Activated naive CD4-positive, alpha-beta T cell treated with anti-CD3 and anti-CD28 coated beads, Interleukin-2, amount 50 U/mL, for 24 hours (primary cell): ENCODE data around the gene TRAF6.
A peak's percentile ranks its signal among the peaks of the same experiment; 100 is the strongest.
"Not testable (repeated sequence)": the region's sequence is repeated elsewhere in the genome, so short reads cannot be mapped to it uniquely, and the experiment has no call there.

ENCODE experiments used
- H3K27ac Mint-ChIP-seq: one replicate; pipeline ENCODE4 v1.8.0; 2021; ENCODE audit warnings: mild to moderate bottlenecking, mixed read lengths
- H3K27me3 Mint-ChIP-seq: one replicate; pipeline ENCODE4 v1.8.0; 2021; ENCODE audit warnings: mixed read lengths
- H3K36me3 Mint-ChIP-seq: one replicate; pipeline ENCODE4 v1.8.0; 2021; ENCODE audit warnings: mixed read lengths
- H3K4me1 Mint-ChIP-seq: one replicate; pipeline ENCODE4 v1.8.0; 2021; ENCODE audit warnings: mixed read lengths
- H3K4me3 Mint-ChIP-seq: one replicate; pipeline ENCODE4 v1.8.0; 2021; ENCODE audit warnings: mild to moderate bottlenecking, mixed read lengths
- H3K9me3 Mint-ChIP-seq: one replicate; pipeline ENCODE4 v1.8.0; 2021; ENCODE audit warnings: mixed read lengths

TRAF6 gene

GRCh38 chr11:36507824-36508489 is 2.1 kb downstream of the TRAF6 start:
- peaks cover 2% of the 10 kb centered on the region for H3K36me3 Mint-ChIP-seq
- no peaks in the 10 kb centered on the region for H3K9me3 Mint-ChIP-seq
- peak overlapping the region; percentile 99 for H3K4me3 Mint-ChIP-seq
- H3K4me1 Mint-ChIP-seq: peaks cover 51% of the 10 kb centered on the region
- no peaks in the 10 kb centered on the region for H3K27me3 Mint-ChIP-seq
- H3K27ac Mint-ChIP-seq: peak overlapping the region; percentile 42

DNA sequence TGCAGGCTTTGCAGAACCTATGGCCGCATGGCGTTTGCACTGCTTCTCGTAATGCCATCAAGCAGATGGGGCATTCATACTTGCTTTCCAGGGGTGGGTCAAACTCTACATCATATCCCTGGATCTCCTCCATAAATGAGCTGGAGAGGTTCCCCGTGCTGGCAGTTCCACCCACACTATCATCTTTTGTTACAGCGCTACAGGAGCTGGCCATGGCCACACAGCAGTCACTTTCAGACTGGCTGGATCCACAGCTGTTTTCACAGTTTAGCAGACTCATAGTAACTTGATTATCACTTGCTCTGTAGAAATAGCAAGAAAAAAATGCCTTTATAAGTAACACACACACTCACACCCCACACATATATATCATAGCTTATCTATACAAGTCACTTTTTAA is 8.8 kb downstream of the TRAF6 start:
- Mint-ChIP-seq H3K27ac (peak overlapping the region; percentile 53), H3K4me1 (peaks cover 66% of the 10 kb centered on the region)

DNA sequence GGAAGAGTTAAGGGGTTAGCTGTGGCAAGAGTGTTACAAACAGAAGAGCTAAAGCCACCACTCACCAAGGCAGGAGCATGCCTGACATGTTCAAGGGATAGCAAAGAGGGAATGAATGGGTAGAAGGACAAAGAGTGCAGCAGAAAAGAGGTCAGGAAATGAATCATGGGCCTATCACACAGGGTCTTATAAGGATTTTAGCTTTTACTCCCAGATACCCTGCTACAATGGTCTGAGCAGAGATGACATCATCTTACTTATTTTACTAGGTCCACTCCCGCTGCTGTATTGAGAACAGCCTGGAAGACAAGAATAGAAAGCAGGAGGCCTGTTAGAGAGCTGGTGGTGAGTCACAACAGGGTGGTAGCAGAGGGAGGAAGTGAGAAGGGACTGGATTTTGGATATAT is 9.8 kb downstream of the TRAF6 start:
- Mint-ChIP-seq H3K27me3 (no peaks in the 10 kb centered on the region), H3K27ac (peak overlapping the region; percentile 30), H3K4me3 (no peak overlapping the region), H3K4me1 (peaks cover 57% of the 10 kb centered on the region), H3K36me3 (peaks cover 10% of the 10 kb centered on the region), H3K9me3 (no peaks in the 10 kb centered on the region)

More for the DNA sequence above, 8.8 kb downstream of the TRAF6 start:
- Mint-ChIP-seq H3K9me3 (no peaks in the 10 kb centered on the region), H3K4me3 (no peak overlapping the region), H3K36me3 (peaks cover 9% of the 10 kb centered on the region), H3K27me3 (no peaks in the 10 kb centered on the region)

GRCh38 chr11:36499315-36499714 is 10.8 kb downstream of the TRAF6 start:
- Mint-ChIP-seq H3K36me3 (peaks cover 10% of the 10 kb centered on the region), H3K4me1 (peaks cover 47% of the 10 kb centered on the region), H3K9me3 (no peaks in the 10 kb centered on the region), H3K27me3 (no peaks in the 10 kb centered on the region), H3K27ac (no peak overlapping the region), H3K4me3 (no peak overlapping the region)

DNA sequence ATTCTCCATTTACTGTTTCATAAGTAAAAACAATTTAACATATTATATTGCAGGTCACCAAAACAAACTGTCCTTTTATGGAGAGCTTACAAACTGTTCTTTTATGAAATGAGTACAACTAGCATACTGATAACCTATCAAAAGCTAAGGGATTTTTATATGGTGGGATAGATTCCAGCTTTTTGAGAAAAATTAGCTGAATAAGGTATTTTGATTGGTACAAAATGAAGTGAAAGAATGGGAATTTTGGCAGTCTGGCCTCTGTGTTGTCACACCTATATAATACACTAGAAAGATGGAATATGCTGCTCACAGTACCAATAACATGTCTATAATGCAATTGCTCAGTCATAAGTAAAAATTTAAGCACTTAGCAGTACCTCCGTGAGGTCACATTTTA is 11.4 kb downstream of the TRAF6 start:
- Mint-ChIP-seq H3K9me3 (no peaks in the 10 kb centered on the region), H3K27ac (peak overlapping the region; percentile 18), H3K36me3 (peaks cover 10% of the 10 kb centered on the region), H3K4me1 (peaks cover 44% of the 10 kb centered on the region), H3K4me3 (no peak overlapping the region), H3K27me3 (no peaks in the 10 kb centered on the region)

DNA sequence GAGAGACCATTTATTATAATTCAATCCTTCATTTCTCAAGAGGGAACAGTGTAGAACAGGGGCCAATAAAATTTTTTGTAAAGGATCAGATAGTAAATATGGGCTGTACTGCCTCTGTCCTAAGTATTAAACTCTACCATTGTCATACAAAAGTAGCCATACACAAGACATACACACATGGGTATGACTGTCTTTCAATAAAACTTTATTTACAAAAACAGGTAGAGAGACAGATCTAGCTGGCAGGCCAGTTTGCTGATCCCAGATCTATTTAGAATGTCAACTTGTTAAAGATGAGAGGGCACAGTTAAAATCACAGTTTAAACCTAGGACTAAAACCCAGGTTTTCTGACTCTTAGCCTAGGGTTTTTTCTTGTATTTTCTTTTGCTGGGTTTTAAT is 16.7 kb downstream of the TRAF6 start:
- Mint-ChIP-seq H3K9me3 (no peaks in the 10 kb centered on the region), H3K36me3 (peaks cover 21% of the 10 kb centered on the region), H3K27me3 (no peaks in the 10 kb centered on the region), H3K27ac (no peak overlapping the region), H3K4me1 (peaks cover 32% of the 10 kb centered on the region), H3K4me3 (no peak overlapping the region)

DNA sequence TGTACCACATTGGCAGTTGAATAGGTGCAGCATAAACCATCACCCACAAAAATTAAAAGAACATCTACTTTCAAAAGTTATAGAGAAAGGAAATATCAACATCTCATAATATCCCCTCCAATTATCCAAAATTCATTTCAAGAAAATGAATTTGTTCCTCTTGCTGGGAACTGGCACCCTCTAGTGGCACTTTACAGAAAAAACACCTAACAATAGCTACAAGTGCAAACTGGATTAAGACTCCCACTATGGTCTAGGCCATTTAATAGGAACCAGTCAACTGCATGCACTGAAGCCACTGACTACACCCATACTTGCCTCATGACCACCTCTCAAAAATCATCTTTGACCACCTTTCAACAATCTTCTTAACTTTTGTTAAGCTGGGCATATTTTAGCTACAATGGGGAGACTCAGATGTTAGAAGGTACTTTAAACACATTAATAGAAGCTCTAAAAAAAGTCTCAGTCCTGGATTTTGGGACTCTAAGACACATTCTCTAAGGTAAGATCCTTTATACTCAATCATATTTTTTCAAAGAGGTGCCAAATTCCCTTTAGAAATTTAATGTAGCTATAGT is 17.3 kb downstream of the TRAF6 start:
- H3K4me3 Mint-ChIP-seq: no peak overlapping the region
- H3K36me3 Mint-ChIP-seq: peaks cover 21% of the 10 kb centered on the region
- H3K9me3 Mint-ChIP-seq: no peaks in the 10 kb centered on the region
- no peaks in the 10 kb centered on the region for H3K27me3 Mint-ChIP-seq
- peaks cover 36% of the 10 kb centered on the region for H3K4me1 Mint-ChIP-seq
- H3K27ac Mint-ChIP-seq: no peak overlapping the region

DNA sequence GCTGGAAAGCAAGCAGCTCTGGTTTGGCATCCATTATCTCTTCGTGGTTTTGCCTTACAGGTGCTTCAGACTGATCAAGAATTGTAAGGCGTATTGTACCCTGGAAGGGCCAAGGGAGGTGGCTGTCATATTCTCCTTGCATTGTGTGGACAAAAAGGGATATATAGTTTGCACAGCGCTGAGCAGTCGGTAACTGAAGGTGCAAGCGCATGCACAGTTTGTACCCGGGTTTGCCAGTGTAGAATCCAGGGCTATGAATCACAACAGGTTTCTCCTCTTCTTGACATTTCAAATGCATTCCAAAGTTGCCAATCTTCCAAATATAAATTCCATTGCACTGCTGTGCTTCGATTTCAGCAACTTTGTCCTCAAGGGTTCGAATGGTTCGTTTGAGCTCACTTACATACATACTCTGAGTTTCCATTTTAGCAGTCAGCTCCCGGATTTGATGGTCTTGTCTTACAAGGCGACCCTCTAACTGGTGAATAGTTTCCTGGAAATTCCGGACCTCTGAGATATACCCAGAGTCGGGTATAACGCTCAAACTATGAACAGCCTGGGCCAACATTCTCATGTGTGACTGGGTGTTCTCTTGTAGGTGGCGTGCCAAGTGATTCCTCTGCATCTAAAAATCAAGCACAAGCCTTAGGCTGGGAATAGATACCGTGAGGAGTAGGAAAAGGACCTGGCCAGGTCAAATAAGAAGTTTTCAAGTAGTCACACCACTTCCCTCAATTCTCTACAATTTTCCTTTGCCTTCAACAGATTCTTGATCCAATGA is 19.9 kb downstream of the TRAF6 start:
- H3K4me1 Mint-ChIP-seq: peaks cover 46% of the 10 kb centered on the region
- no peaks in the 10 kb centered on the region for H3K27me3 Mint-ChIP-seq
- H3K36me3 Mint-ChIP-seq: peaks cover 23% of the 10 kb centered on the region
- H3K4me3 Mint-ChIP-seq: no peak overlapping the region
- H3K9me3 Mint-ChIP-seq: no peaks in the 10 kb centered on the region
- H3K27ac Mint-ChIP-seq: no peak overlapping the region

DNA sequence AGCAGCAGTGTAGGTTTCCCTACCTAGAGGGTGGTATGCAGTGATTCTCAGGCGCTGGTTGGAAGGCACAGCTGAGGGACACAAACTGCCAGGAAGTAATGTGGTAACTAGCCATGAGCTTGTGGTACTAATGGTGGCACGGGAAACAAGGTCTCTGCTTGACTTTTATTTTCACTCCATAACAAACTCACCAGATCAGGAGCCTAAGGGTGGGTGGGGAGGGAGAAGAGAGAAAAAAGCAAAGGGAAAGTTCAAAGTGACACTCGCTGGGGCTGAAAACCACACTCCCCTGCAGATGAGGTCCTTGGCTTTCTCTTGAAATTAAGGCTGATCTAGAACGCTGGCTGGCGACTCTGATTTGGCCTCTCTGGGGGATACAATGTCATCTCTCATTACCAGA is 22.0 kb downstream of the TRAF6 start:
- Mint-ChIP-seq H3K4me3 (no peak overlapping the region), H3K27me3 (no peaks in the 10 kb centered on the region), H3K4me1 (peaks cover 47% of the 10 kb centered on the region), H3K27ac (no peak overlapping the region), H3K36me3 (peaks cover 28% of the 10 kb centered on the region), H3K9me3 (no peaks in the 10 kb centered on the region)

DNA sequence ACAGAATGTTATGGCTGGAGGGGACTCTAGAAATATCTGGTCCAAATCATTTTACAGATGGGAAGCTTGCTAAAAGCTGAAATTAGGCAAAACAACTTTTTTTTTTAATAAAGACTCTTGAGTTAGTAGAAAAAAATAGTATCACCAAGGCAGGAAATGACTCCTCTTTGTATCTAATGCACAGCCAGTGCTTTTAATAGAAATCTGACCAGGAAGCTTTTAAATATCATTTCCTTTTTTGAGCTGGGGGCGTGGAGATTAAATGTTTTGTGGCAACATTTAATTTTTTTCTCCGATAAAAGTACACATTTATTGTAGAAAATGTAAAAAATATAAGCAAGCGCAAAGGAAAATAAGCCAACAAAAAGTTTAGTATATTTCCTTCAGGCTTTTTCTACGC is 22.5 kb downstream of the TRAF6 start:
- no peak overlapping the region for H3K4me3 Mint-ChIP-seq
- peaks cover 25% of the 10 kb centered on the region for H3K36me3 Mint-ChIP-seq
- H3K4me1 Mint-ChIP-seq: peaks cover 44% of the 10 kb centered on the region
- H3K9me3 Mint-ChIP-seq: no peaks in the 10 kb centered on the region
- H3K27me3 Mint-ChIP-seq: no peaks in the 10 kb centered on the region
- no peak overlapping the region for H3K27ac Mint-ChIP-seq

- Mint-ChIP-seq H3K4me3 (no peak overlapping the region), H3K36me3 (peaks cover 13% of the 10 kb centered on the region), H3K9me3 (no peaks in the 10 kb centered on the region), H3K27ac (no peak overlapping the region), H3K4me1 (peaks cover 30% of the 10 kb centered on the region), H3K27me3 (no peaks in the 10 kb centered on the region)
Measured at GRCh38 chr11:36485298-36486002, 24.6 kb downstream of the TRAF6 start.

DNA sequence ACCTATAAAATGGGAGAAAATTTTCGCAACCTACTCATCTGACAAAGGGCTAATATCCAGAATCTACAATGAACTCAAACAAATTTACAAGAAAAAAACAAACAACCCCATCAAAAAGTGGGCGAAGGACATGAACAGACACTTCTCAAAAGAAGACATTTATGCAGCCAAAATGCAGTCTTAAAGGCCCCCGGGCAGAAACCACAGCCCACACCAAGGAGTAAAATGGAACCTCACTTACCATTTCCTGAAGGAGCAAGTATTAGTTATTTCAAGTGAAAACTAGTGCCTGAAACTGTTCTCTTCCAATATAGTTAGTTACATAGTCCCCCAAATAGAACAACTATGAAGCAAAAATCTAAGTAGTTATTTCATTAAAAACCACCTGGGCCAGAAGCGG is 27.0 kb downstream of the TRAF6 start:
- H3K4me3 Mint-ChIP-seq, H3K27ac Mint-ChIP-seq: not testable (repeated sequence)
- H3K36me3 Mint-ChIP-seq: peaks cover 13% of the 10 kb centered on the region

GRCh38 chr11:36480833-36481232 is 29.2 kb downstream of the TRAF6 start:
- Mint-ChIP-seq H3K27ac (no peak overlapping the region), H3K27me3 (no peaks in the 10 kb centered on the region), H3K9me3 (no peaks in the 10 kb centered on the region), H3K36me3 (peaks cover 11% of the 10 kb centered on the region), H3K4me1 (peaks cover 4% of the 10 kb centered on the region), H3K4me3 (no peak overlapping the region)

More for the DNA sequence above, 27.0 kb downstream of the TRAF6 start:
- H3K9me3 Mint-ChIP-seq, H3K27me3 Mint-ChIP-seq: not testable (repeated sequence)
- H3K4me1 Mint-ChIP-seq: peaks cover 16% of the 10 kb centered on the region

- Mint-ChIP-seq H3K4me3 (no peak overlapping the region), H3K27me3 (no peaks in the 10 kb centered on the region), H3K9me3 (no peaks in the 10 kb centered on the region), H3K36me3 (peaks cover 7% of the 10 kb centered on the region), H3K27ac (no peak overlapping the region), H3K4me1 (peaks cover 4% of the 10 kb centered on the region)
Measured at GRCh38 chr11:36478700-36479329, 31.3 kb downstream of the TRAF6 start.

- Mint-ChIP-seq H3K36me3 (peaks cover 2% of the 10 kb centered on the region), H3K4me3 (no peak overlapping the region), H3K4me1 (no peaks in the 10 kb centered on the region), H3K27me3 (no peaks in the 10 kb centered on the region), H3K9me3 (no peaks in the 10 kb centered on the region), H3K27ac (no peak overlapping the region)
Measured at GRCh38 chr11:36475192-36475591, 34.9 kb downstream of the TRAF6 start.
